HG03097 (cell line): ENCODE measurements around the gene TRAPPC5.
A peak's percentile ranks its signal among the peaks of the same experiment; 100 is the strongest.

Experiments used
- ATAC-seq: cut with Tn5 transposase; IDR thresholded peaks from one replicate; pipeline ENCODE4 v1.9.1; 2021; ENCODE audit not compliant: unreplicated experiment, low FRiP score

Gene TRAPPC5

GRCh38 chr19:7699003-7699402 lies 18.4 kb downstream of the TRAPPC5 start:
- ATAC-seq, result no peak

- no peak for ATAC-seq
Observed at GRCh38 chr19:7699417-7700401, 19.1 kb downstream of the TRAPPC5 start.

DNA sequence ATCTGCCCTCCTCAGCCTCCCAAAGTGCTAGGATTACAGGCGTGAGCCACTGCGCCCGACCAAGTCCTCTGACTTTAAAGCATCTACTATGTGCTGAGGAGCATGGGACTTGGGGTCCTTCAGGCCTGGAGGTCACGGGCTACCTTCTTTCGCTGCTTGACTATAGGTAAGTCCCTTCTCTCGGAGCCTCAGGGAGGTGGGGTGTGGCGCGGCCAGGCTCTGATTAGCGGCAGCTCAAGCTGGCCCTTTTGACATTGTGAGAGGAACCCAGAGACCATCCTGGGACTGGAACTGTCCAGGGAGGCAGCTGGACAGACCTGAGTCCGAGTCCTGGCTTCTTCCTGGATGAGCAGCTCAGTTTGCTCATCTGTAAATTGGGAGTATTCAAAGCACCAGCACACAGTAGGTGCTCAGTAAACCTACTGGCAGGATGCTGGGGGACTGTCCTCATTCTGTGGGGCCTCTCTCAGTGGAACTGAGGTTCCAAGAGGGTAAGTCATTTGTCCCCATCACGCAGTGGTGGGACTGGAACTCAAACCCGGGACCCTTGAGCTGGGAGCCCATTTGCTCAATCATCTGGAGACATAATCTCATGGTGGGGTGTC lies 20.5 kb downstream of the TRAPPC5 start:
- ATAC-seq, result no peak

GRCh38 chr19:7701654-7702457 lies 21.2 kb downstream of the TRAPPC5 start, which contains the start of gene FCER2:
Gene FCER2 (minus strand): TSS chr19:7702131. CDS start chr19:7699760, 2,371 bp downstream.
- peak; percentile 34 for ATAC-seq

DNA sequence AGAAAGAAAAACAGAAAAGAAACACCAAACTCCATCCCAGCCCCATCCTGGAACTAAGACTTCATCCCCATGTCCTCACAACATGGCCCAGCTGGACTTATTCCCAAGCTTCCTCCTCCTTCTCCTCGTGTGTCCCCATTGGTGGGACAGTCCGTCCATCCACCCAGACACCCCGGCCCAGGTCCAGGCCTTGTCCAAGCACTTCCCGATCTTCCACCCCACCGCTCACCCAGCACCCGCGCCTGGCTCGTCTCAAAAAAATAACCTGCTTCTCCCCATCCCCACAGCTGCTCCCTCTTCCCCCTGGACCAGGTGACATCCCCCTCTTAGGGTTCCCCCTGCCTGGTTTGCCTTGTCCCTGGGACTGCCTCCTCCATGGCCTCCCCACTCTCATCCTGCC lies 22.7 kb downstream of the TRAPPC5 start:
- ATAC-seq, result no peak

GRCh38 chr19:7704280-7705060 lies 23.8 kb downstream of the TRAPPC5 start:
- ATAC-seq, result no peak

DNA sequence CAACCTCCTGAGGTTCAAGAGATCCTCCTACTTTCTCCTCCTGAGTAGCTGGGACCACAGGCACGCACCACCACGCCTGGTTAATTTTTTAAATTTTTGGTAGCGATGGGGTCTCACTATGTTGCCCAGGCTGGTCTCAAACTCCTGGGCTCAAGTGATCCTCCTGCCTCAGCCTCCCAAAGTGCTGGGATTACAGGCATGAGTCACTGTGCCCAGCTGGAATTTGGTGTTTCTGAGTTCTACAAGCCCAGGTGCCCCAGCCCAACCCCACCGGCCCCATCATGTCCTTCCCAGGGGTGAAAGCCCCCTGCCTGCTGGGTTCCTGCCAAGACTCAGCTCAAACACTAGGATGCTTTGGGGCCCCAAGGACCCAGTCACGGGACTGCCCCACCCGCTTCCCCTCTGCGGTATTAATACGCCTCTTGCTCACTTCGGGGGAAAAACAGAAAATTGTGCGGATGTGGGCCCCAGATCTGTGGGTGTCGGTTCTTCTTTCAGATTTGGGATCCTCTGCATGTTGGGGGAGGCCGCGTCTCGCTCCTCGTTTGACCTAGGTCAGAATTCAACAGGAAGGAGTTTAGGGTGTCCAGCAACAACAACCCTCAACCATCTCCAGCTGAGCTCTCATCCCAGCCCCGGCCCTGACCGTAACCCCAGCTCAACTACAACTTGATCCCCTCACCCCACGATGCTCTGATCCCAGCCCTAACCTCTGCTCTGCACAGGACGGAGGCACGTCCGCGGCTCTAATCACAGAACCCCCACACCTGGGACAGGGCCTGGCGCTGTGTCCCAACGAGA lies 25.0 kb downstream of the TRAPPC5 start:
- ATAC-seq, result no peak

GRCh38 chr19:7706188-7706954 lies 25.7 kb downstream of the TRAPPC5 start:
- no peak for ATAC-seq

GRCh38 chr19:7706955-7707456 lies 26.4 kb downstream of the TRAPPC5 start:
- ATAC-seq, result no peak

DNA sequence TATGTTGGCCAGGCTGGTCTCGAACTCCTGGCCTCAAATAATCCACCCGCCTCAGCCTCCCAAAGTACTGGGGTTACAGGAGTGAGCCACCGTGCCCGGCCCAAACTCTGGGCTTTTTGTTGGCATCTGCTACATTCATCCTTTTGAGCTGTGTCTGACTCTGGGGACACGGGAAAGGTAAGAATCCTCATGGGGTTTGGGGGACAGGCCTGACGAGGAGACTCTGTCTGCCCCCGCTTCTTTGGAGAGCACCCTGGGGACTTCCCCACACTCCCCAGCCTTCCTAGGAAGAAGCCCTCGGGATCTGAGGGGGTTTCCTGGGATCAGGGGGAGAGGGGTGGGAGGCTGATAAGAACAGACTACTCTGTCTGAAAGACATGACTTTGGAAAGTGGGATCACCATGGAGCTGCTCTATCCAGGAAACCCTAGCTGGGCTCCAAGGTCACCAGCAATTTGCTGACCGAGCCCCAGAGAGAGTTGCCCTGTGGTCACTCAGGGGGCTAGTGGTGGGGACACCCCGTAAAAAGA lies 29.4 kb downstream of the TRAPPC5 start:
- no peak for ATAC-seq

DNA sequence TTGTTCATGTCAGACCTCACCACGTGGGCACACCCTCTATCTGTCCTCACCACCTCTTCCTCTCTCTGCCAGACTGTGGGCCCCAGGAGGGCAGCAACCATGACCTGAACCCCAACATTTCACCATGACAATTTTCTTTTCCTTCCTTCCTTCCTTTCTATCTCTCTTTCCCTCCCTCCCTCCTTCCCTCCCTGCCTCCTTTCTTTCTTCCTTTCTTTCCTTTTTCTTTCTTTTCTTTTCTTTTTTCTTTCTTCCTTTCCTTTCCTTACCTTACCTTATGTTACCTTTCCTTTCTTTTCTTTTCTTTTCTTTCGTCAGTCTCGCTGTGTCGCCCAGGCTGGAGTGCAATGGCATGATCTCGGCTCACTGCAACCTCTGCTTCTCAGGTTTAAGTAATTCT lies 30.0 kb downstream of the TRAPPC5 start:
- ATAC-seq, result no peak

GRCh38 chr19:7715671-7716070 lies 35.0 kb downstream of the TRAPPC5 start:
- ATAC-seq, result no peak

GRCh38 chr19:7716762-7717161 lies 36.1 kb downstream of the TRAPPC5 start:
- ATAC-seq, result no peak

GRCh38 chr19:7718668-7719067 lies 38.0 kb downstream of the TRAPPC5 start:
- ATAC-seq, result no peak

- no peak for ATAC-seq
Observed at GRCh38 chr19:7720351-7720750, 39.7 kb downstream of the TRAPPC5 start.

GRCh38 chr19:7722231-7722651 lies 41.6 kb downstream of the TRAPPC5 start:
- peak; percentile 66 for ATAC-seq

GRCh38 chr19:7725791-7726190 lies 45.2 kb downstream of the TRAPPC5 start:
- ATAC-seq, result no peak

DNA sequence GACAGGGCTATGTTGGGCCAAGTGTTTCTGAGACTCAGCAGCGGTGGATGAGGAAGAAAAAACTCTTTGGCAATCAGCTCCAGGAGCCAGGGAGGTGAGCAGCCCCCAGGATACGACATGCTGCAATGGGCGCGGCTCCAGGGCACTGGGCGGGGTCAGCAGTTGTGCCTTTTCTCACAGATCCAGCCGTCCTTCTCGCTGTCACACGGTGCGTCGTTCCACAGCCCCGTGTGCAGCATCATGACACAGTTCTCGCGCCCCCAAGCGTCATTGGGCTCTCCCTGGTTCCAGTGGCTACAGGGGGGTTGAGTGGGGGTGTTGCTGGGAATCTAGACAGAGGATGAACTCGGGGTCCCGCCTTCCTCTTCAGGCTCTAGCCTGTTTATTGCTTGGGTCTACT lies 48.6 kb downstream of the TRAPPC5 start:
- no peak for ATAC-seq
